H1 (cell line): ENCODE results near the gene MCC.

Source experiments
- CREB1 ChIP-seq: IDR thresholded peaks from 2 replicates; pipeline ENCODE4 v1.6.1; 2012; ENCODE audit warnings: inconsistent platforms
- EP300 ChIP-seq, 2 experiments: IDR thresholded peaks; 1 replicate in 1 of 2; 2 replicates in 1 of 2; pipeline ENCODE4 v1.6.1; 2011 to 2012; ENCODE audit warnings: low read depth in 2 of 2, low read length in 2 of 2, mild to moderate bottlenecking in 2 of 2, borderline replicate concordance in 1 of 2, inconsistent platforms in 1 of 2, moderate library complexity in 1 of 2
- JUND ChIP-seq: IDR thresholded peaks from 2 replicates; pipeline ENCODE4 v1.6.1; 2011; ENCODE audit warnings: mild to moderate bottlenecking, improper control_type of control experiment, low read length
- KDM1A ChIP-seq: fragments of 200-600, 300-600 bp; sonication (generic); IDR thresholded peaks from 2 replicates; pipeline ENCODE4 v1.7.1; 2016; ENCODE audit warnings: mild to moderate bottlenecking, low read length, borderline replicate concordance
- POLR2AphosphoS5 ChIP-seq: IDR thresholded peaks from 2 replicates; pipeline ENCODE4 v1.6.1; 2011; ENCODE audit warnings: low read depth, low read length
- SAP30 ChIP-seq: fragments of 300-600 bp; sonication (generic); IDR thresholded peaks from 2 replicates; pipeline ENCODE4 v1.7.1; 2012; ENCODE audit warnings: low read length, moderate library complexity, mild to moderate bottlenecking, inconsistent platforms; ENCODE audit not compliant: insufficient read depth, insufficient replicate concordance
- SIN3A ChIP-seq, 2 experiments: IDR thresholded peaks in 1 of 2; conservative IDR thresholded peaks in 1 of 2; 2 replicates each; pipeline ENCODE4 v1.6.1; 2011 to 2012; ENCODE audit warnings: low read length in 2 of 2, improper control_type of control experiment in 1 of 2, low read depth in 1 of 2, mild to moderate bottlenecking in 1 of 2
- SP1 ChIP-seq: IDR thresholded peaks from 2 replicates; pipeline ENCODE4 v1.6.1; 2011; ENCODE audit warnings: low read depth, low read length
- YY1 ChIP-seq: IDR thresholded peaks from 2 replicates; pipeline ENCODE4 v1.6.1; 2011; ENCODE audit warnings: low read depth, mild to moderate bottlenecking, low read length
- TF ChIP-seq, protein P1 (sequence below), 3 experiments: IDR thresholded peaks; 1 replicate in 2 of 3; 2 replicates in 1 of 3; pipeline versions ENCODE4 v1.5.1 to v1.6.1; 2011; ENCODE audit warnings: low read length in 3 of 3, mild to moderate bottlenecking in 3 of 3, inconsistent platforms in 2 of 3, low read depth in 1 of 3, moderate library complexity in 1 of 3; ENCODE audit not compliant: insufficient read depth in 1 of 3; ENCODE audit errors: control extremely low read depth in 1 of 3

DNA sequence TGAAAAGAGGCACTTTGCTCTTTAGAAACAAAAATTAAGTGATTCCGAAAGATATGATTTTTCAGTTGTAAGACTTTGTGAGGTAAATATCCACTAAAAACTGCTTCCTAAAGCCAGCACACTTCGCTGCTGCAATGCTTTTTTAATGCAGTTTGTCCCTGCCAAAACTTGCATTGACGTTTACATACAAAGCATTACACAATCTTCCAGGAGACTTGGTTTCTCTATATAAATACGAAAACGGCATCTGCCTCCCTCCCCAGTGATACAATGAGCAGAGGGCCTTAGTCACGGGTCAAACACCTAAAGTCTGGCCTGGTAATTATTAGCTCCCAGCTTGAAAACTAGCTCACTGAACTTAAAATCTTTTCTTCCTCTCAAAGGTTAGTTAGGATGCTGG is 224.2 kb downstream of the MCC start:
- TF ChIP-seq CREB1: no peak
- TF ChIP-seq SP1: no peak
- TF ChIP-seq EP300 (IDR thresholded peaks at IDR 0.05; ENCODE audit: borderline replicate concordance in 1 of 2, low read depth in 2 of 2, low read length in 2 of 2): no peak
- TF ChIP-seq, protein P1, sequence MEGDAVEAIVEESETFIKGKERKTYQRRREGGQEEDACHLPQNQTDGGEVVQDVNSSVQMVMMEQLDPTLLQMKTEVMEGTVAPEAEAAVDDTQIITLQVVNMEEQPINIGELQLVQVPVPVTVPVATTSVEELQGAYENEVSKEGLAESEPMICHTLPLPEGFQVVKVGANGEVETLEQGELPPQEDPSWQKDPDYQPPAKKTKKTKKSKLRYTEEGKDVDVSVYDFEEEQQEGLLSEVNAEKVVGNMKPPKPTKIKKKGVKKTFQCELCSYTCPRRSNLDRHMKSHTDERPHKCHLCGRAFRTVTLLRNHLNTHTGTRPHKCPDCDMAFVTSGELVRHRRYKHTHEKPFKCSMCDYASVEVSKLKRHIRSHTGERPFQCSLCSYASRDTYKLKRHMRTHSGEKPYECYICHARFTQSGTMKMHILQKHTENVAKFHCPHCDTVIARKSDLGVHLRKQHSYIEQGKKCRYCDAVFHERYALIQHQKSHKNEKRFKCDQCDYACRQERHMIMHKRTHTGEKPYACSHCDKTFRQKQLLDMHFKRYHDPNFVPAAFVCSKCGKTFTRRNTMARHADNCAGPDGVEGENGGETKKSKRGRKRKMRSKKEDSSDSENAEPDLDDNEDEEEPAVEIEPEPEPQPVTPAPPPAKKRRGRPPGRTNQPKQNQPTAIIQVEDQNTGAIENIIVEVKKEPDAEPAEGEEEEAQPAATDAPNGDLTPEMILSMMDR (IDR thresholded peaks at IDR 0.05; ENCODE audit: control extremely low read depth in 1 of 3, insufficient read depth in 1 of 3, low read depth in 1 of 3, low read length in 3 of 3): no peak
- no peak for TF ChIP-seq SIN3A (conservative IDR thresholded peaks at IDR 0.05 in 1 of 2, IDR thresholded peaks at IDR 0.05 in 1 of 2; ENCODE audit: low read depth in 1 of 2, low read length in 2 of 2)
- no peak for TF ChIP-seq YY1
- no peak for TF ChIP-seq JUND
- TF ChIP-seq SAP30: no peak
- TF ChIP-seq POLR2AphosphoS5: no peak
- TF ChIP-seq KDM1A: no peak
